GM20431 (cell line): ENCODE measurements around the gene CDKN2AIP.
"Not testable (repeated sequence)": the region's sequence is repeated elsewhere in the genome, so short reads cannot be mapped to it uniquely, and the experiment has no call there.

Experiments
- in situ Hi-C: fragments of 300-500 bp; cut with MseI, MboI; formaldehyde crosslinking; loops from one replicate; pipeline ENCODE4 v1.15.0; 2020; ENCODE audit warnings: low sequenced_read_pairs; ENCODE audit not compliant: unreplicated experiment

Gene CDKN2AIP

DNA sequence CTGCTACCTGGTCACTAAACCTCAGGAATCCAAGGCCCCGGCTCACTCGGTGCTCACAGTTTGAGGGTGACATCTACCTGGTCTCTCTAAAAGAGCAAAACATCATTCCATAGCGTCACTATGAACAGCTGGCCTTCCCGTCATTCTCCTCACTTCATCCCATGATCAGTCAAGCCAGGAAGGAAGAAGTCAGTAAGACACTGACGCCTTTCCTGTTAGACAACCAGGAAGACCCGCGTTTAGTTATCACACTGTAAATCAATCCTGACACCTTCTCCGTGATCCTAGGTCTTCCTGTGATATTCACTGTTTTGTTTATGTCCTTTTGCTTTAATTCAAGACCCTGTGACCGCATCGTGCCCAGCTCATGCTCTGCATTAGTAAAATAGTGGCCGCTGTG lies 31.6 kb upstream of the CDKN2AIP start:
- in situ Hi-C loops = no loop called here

DNA sequence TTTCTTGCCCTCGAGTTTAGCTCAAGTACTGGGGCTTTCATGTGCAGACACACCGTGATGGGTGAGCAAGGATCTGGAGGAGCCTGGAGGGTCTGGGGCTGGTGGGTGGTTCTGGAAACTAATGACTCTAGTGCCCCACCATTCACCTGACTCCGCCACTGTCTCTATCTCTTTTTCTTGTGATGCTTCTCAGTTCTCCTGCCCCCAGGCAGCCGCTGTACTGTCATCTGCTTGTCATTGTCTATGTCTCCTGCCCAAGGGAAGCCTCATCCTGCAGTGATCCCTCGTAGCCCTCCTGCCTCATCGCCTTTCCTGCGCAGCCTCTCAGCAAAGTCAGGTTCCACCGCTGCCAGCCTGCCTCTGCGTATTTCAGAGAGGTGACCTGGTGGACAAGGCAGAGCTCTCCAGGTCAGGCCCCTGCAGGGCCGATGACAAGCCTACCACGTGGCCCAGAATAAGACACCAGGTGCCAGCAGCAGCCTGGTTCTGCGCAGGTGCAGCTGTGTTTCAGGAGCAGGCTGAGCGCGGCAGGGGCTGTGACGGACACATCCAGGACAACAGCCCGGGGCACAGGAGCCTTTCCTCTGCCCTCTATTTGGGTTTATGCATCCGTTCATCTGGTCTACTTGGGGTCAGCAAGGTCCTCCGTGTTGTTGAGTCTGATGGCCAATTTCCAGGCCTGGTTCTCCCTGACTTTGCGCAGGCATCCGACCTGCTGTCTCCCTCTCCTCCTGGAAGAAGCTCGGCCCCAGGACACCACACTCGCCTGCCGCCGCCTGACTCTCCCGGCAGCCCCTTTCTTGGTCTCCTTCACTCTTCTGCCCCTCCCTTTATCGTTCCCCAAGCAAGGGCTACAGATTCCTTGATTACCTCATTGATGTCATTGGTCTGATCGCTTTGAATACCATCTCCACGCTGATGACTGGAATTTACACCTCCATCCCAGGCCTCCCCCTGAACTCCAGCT lies 30.9 kb upstream of the CDKN2AIP start:
- in situ Hi-C loops = no loop called here

DNA sequence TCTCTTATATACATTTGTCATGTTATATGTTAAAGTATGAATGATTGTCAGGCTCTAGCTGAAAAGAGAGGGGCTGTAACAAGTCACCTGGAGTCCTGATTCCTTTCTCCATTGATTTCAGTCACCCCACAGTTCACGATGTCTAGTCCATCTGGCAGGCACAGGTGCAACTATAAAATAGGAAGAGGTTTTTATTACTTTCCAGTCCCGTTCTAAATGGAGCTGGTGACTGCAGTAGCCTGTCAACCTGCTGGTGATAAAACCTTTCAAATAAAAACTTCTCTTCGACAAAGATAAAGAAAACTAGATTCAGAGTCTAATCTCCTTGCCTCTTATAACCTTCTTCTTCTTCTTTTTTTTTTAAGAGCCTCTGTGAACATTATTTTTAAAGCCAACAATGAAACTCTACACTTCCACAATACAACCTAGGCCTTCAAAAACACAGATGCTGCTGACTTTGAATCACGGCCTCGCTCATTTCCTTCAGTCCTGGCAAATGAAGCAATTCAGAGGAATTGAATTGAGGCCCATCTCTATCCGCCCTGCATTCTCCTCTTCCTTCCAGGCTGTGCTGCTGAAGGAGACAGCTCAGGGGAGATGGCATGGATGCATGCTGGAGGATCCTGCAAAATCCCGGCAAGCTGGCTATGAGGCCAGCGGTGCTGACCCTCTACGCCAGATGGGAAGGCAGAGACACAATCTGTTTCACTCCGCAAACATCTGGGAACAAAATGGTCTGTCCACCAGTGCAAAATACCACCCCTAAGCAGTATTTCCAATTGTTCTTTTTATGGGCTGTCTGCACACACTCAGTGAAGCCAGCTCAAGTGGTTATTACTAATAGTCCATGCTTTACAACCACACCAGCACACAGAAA lies 27.3 kb upstream of the CDKN2AIP start:
- in situ Hi-C loops = no loop called here

DNA sequence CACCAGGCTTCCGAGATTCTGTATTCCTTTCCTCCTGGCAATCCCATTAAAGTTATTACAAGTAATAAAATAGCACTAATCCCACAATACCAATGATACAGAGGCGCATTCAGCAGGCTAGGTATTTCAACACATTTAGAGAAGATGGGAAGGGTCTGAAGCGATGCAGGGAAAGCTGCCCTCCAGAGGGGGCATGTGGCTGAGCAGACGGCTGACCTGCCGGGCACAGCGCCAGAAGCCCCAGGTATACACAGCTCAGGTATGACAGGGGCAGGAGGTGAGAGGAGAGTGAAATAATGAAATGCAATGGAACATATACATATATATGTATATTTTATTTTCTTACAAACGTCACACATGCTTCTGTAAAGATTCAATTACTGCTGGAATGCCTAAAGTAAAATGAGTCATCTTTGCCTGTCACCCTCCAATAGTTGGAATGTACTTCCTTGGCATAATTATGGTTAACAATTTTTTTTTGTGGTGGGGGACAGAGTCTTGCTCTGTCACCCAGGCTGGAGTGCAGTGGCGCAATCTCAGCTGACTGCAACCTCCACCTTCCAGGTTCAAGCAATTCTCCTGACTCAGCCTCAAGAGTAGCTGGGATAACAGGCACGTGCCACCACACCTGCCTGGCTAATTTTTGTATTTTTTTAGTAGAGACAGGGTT lies 21.3 kb upstream of the CDKN2AIP start:
- in situ Hi-C loops = no loop called here

DNA sequence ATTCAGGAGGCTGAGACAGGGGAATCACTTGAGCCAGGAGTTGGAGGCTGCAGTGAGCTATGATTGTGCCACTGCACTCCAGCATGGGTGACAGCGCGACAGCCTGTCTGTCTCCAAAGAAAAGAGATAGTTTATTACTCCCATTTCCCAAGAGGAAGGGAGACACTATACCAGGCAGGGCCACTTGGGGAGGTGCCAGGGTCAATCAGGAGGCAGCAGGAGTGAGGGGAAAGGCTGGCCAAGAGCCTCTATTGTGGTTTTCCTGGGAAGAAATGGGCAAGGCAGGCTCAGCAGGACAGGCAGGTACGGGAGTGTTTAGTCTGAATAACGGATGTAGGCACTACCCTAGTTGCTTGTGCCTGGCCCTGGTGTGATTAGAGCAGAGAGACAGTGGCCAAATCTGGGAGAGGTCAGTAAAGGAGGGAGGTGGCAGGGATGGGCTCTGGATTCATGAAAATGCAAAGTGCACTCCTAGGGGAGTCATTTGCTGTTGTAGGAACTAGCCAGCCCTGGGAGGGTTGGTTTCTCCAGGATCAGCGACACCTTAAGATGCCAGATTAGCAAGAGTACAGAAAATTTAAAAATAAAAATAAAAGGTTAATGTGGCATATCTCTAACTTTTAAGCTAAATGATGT lies 20.2 kb upstream of the CDKN2AIP start:
- in situ Hi-C loops = no loop called here

DNA sequence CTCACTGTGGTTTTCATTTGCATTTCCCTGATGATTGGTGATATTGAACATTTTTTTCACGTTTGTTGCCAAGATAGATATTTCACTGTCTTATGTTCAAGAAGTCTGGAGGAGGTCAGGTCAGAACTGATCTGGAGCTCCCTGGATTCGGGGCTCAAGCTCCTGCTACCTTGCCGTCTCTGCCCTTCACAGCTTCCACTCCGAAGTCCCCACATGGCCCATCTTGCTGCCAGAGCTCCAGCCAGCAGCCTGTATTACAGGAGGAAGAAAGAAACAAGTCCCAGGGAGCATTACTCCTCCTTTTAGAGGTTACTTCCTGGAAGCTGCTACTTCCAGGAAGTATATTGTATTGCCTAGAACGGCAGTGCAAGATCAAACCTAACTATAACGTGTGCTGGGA lies 17.9 kb upstream of the CDKN2AIP start:
- in situ Hi-C loops = no loop called here

DNA sequence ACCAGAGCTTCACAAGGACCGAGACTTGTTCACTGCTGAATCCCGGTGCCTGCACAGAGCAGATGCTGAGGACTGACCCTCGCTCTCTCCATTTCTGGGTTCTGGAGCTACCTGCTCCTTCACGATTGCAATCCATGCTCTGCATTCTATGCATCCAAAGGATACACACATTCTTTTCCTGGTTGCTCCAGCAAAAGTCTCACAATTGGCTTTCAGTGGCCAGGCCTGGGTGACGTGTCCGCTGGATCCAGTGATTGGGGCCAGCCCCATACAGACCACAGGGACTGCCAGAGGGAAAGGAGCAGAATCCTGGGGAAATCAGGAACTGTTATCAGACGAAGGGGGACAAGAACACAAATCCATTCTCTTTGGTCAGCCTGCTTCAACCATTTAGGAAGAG lies 14.9 kb upstream of the CDKN2AIP start:
- in situ Hi-C loops = no loop called here

DNA sequence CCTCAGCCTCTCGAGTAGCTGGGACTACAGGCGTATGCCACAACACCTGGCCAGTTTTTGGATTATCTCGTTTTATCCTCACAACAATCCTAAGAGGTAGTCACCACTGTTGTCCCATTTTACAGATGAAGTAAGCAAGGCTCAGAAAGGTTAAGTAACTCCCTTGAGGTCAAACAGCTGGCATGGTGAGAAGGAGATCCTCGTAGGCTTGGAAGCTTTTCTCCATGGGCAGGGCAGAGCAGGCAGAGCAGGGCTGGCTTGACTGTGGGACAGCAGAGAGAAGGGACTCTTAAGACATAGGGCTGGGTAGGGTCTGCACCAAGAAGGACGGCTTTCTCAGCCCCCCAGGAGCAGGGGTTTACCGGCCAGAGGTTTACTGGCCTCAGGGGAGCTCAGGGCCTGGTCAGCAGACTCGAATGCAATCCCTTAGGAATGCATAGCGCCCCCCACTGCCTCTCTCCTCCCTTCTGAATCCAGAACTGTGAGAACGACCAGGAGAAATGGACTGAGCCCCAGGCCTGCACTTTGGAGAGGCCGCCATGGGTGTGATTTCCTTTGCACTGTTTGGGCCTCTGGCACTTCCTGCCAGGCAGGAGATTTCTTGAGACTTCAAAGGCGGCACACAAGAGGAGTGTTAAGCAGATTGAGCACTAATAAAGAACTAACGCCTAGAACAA lies 14.0 kb upstream of the CDKN2AIP start:
- in situ Hi-C loops = no loop called here

DNA sequence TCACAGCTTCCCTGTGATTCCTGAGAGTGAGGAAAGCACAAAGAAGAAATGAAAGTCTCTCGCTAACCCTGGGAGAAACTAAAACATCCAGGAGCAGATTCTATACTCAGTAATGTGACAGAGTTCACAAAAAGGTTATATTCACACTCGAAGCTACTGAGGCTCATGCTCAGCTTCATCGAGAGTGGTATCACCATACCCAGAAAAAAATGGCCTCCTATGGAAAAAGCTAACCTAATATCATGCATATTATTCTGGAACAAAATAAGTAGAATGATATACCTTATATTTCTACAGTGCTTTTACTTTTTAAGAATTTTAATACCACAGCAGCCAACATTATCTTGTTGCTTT lies 13.5 kb upstream of the CDKN2AIP start:
- in situ Hi-C loops = no loop called here

DNA sequence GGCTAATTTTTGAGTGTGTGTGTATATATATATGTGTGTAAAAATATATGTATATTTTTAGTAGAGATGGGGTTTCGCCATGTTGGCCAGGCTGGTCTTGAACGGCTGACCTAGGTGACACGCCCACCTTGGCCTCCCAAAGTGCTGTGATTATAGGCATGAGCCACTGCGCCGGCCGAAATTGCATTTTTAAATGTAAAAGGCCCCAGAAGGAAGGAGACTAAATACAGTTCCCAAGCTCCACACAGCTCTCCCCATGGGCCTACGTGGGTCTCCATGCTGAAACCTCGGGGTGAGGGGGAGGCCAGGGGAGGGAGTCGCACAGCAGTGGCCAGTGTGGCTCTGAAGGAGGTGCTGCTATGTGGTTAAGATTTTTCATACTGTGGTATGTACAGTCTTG lies 12.8 kb upstream of the CDKN2AIP start:
- in situ Hi-C loops = no loop called here

DNA sequence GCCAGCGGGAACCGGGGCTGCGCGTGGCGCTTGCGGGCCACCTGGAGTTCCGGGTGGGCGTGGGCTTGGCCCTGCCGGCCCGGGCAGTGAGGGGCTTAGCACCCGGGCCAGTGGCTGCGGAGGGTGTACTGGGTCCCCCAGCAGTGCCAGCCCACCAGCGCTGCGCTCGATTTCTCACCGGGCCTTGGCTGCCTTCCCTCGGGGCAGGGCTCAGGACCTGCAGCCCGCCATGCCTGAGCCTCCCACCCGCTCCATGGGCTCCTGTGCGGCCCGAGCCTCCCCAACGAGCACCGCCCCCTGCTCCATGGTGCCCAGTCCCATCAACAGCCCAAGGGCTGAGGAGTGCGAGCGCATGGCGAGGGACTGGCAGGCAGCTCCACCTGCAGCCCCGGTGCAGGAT lies 11.3 kb upstream of the CDKN2AIP start:
- in situ Hi-C loops = not testable (repeated sequence)

DNA sequence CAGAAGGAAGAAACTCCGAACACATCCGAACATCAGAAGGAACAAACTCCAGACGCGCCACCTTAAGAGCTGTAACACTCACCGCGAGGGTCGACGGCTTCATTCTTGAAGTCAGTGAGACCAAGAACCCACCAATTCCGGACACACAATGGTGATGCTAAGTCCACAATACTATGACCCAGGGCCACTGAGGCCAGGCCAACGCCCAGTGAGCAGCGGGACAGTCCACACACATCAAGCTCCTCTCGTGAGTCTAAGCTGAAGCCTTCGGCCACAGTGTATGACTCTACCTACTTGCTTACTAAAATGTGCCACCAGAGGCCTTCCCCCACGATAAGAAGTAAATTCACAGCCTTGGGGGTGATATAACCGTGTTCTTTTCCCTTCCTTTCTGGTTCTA lies 10.2 kb upstream of the CDKN2AIP start:
- in situ Hi-C loops = no loop called here

DNA sequence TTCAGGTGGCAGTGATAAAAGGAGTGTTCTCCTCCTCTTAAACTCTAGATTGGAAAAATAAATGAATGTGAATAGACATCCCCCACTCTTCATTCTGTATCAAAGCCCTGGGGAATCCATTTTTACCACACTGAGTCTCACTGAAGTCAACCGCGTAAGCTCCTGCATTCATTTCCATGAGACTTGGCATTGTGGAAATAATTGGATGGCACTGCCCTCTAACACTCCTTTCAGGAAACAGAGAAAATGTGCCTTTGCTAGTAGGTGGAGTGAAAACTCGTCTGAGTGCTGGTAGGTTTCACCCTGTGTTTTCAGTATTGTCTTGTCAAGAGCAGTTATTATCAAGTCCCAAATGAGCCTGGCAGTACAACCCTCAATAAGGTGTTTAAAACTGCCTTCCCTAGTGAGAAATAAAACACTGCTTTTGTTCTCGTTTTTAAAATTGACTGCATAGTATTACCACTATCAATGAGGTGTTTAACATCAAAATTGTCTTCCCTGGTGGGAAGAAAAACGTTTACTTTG lies 9.7 kb upstream of the CDKN2AIP start:
- in situ Hi-C loops = no loop called here

DNA sequence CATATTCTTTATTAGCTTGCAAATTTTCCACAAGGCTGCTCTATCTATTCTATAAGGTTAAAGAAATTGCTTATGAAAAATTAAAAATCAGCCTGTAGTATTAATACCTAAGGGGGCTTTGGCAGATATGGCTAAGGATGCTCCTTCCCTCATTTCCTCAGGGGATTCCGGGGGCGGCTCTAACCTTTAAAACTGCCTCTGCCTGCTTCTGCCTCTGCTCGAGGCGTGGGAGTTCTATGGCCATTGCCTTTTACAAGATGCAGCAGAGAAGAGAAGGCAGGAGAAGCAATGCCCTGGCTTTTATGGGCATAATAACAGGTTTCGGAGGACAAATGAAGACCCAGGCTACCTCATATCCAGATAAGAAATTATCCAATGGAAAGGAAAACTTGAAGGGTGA lies 8.6 kb upstream of the CDKN2AIP start:
- in situ Hi-C loops = no loop called here

DNA sequence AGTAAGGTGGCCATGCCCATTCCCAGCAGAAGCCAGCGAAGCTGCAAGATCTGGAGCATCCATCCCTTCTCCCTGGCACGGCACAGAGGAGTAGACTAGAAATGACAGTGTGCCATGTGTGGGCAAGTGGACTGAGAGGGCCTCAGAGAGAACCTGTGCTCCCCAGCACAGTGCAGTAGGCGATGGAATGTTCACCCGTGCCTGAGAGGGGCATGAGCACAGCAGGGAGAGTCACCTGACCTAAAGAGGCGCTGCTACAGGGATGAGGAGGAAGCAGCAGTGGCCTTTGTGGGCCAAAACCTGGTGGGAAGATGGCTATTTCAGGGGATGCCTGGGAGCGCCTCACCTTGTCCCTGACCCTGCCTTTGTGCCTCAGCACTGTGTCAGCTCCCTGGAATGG lies 8.0 kb upstream of the CDKN2AIP start:
- in situ Hi-C loops = no loop called here

DNA sequence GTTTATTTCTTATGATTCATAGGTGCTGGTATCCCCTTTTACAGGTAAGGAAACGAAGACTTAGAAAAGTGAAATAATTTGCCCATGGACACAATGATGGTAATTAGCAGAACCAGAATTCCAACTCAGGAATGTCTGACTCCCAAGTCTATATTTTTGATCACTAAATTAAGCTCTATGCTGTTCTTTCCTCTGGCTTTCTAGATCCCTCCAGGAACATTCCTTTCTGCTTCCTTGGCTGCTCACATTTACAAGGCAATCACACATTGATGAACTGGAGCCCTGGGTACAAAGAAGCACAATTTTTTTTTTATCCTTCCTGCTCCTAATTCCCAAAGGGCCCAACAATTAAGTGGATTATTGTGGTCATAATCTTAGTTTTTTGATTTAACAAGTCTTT lies 7.0 kb upstream of the CDKN2AIP start:
- in situ Hi-C loops = no loop called here

DNA sequence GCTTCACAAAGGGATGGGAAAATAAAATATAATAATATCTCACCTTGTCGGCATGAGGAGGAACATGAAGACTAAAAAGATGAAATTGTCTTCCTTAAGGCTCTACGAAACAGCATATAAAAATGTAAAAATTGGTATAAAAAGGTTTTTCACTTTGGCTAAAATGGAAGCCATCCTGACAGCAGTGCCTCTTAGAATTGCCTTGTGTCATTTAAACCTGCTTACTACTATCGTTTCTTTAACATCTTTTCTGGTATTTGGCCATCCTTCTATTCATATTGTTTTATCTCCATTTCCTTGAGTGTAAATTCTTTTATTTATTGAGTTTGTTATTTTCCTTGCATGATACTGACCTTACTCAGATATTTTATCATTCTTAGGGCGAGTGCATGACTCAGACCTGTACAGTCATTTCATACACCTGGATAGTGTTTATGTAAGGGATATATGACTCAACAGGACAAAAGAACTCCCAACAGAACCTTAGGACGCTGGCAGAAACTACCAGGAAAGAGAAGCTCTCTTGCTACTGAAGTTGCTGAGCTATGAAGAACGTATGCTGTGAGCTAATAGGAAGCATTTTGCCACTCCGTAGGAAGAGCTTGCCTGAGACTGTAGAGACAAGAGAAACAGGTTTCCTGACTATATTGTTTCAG lies 5.8 kb upstream of the CDKN2AIP start:
- in situ Hi-C loops = no loop called here

DNA sequence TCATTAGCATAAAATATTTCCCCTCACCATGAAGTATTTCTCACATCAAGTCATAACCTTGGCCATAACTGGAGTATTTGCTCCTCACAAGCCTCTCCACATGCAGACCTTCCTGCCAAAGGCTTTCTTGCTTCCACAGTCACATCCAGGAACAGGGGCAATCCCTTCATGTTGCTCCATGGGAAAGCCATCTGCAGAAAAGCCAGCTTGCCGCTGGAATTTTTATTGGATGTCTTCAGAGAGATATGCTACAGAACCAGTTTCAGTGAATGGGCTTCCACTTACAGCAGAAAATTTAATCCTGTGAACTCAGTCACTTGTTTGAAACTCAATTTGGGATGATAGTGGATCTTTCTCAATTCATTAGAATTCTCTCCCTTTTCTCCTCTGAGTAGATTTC lies 3.2 kb upstream of the CDKN2AIP start:
- in situ Hi-C loops = no loop called here

DNA sequence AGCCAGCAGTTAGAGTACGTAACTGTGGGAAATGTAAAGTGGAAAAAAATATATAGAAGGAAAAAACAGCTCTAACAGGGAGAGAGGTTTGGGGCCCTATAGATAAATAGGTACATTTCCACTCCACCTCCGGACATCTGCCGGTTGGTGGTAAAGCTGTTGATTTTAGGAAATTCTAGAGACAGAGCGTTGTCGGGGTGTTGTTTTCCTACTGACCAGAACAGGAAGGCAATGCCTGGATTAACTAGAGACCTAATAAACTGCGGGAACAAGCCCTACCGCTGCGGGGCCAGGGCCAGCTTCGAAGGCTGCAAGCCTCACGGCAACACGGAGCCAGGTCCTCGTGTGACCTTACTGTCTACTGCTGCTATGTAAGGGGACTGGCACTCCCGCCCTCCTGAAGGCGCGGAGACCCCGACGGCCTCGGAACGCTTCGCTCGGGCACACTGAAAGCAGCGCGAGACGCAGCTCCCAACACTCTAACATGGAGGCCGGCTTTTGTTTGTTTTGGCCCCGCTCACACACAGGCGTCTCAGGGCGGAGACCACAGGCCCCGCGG lies 702 bp upstream of the CDKN2AIP start:
- in situ Hi-C loops = no loop called here
